ENCODE measurements around the gene GOLGA8A. TPM values are rescaled to one million over a fixed set of nuclear protein-coding genes. Genes with fewer than 3 reads are reported as not detected.
"Not testable (repeated sequence)": the region's sequence is repeated elsewhere in the genome, so short reads cannot be mapped to it uniquely, and the experiment has no call there.

GOLGA8A gene
- total RNA-seq, 1 donor from 2014 or later, result 50.2 TPM

DNA sequence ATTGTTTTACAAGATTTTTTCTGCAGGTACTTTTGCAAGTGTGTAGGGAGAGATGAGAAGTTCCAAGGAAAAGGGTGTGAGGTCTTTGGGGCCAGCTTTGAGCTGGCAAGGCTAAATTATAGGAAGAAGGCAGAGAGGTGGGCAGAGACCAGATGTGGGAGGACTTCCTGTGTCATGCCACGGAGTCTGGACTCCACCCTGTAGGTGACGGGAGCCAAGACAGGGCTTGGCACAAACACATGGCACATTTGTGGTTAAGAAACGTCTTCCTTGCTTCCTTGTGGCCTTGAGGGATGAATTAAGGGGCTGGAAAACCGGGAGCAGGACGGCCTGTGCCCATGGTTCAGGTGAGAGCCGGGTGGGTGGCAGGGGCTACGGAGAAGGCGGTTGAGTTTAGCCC is 19.2 kb downstream of the GOLGA8A start:
- not testable (repeated sequence) for H3K27me3 ChIP-seq (ENCODE audit: insufficient read depth, low read length); FAIRE-seq; DNase-seq (ENCODE audit: low read depth)

GRCh38 chr15:34409511-34409910 is 28.1 kb downstream of the GOLGA8A start:
- not testable (repeated sequence) for H3K27ac ChIP-seq (ENCODE audit: low read depth, low read length); H3K4me2 ChIP-seq (ENCODE audit: low read length); H3K4me1 Mint-ChIP-seq (ENCODE audit: low read depth, unreplicated experiment); H3K36me3 ChIP-seq (ENCODE audit: insufficient read depth, low read length); H3K4me3 Mint-ChIP-seq (ENCODE audit: unreplicated experiment); H3K36me3 Mint-ChIP-seq (ENCODE audit: low read depth, unreplicated experiment); H2AFZ ChIP-seq (ENCODE audit: low read depth, low read length); H3K27me3 ChIP-seq (ENCODE audit: insufficient read depth, low read length); DNase-seq (ENCODE audit: low read depth); H4K20me1 ChIP-seq (ENCODE audit: insufficient read depth, low read length); H3K4me3 ChIP-seq (ENCODE audit: insufficient read depth, low read depth, low read length); H3K27ac Mint-ChIP-seq (ENCODE audit: unreplicated experiment); H3K9me3 ChIP-seq (ENCODE audit: insufficient read depth, low read depth, low read length); FAIRE-seq; H3K9me3 Mint-ChIP-seq (ENCODE audit: unreplicated experiment); H3K27me3 Mint-ChIP-seq (ENCODE audit: low read depth, unreplicated experiment); H3K4me1 ChIP-seq (ENCODE audit: insufficient read depth, low read length); H3K9ac ChIP-seq (ENCODE audit: low read length); H3K79me2 ChIP-seq (ENCODE audit: insufficient read depth, low read length)

More for the DNA sequence above, 19.2 kb downstream of the GOLGA8A start:
- H3K4me3 ChIP-seq (ENCODE audit: insufficient read depth, low read depth, low read length); H4K20me1 ChIP-seq (ENCODE audit: insufficient read depth, low read length); H3K4me1 Mint-ChIP-seq (ENCODE audit: low read depth, unreplicated experiment); H3K9me3 ChIP-seq (ENCODE audit: insufficient read depth, low read depth, low read length); H3K27me3 Mint-ChIP-seq (ENCODE audit: low read depth, unreplicated experiment); H3K9ac ChIP-seq (ENCODE audit: low read length); H3K27ac ChIP-seq (ENCODE audit: low read depth, low read length); H3K36me3 Mint-ChIP-seq (ENCODE audit: low read depth, unreplicated experiment); H3K79me2 ChIP-seq (ENCODE audit: insufficient read depth, low read length); H3K9me3 Mint-ChIP-seq (ENCODE audit: unreplicated experiment); H3K27ac Mint-ChIP-seq (ENCODE audit: unreplicated experiment); H3K36me3 ChIP-seq (ENCODE audit: insufficient read depth, low read length); H2AFZ ChIP-seq (ENCODE audit: low read depth, low read length); H3K4me1 ChIP-seq (ENCODE audit: insufficient read depth, low read length); H3K4me2 ChIP-seq (ENCODE audit: low read length): not testable (repeated sequence)
- H3K4me3 Mint-ChIP-seq (ENCODE audit: unreplicated experiment), result peak overlapping the region; percentile 11

- not testable (repeated sequence) for H3K27me3 Mint-ChIP-seq (ENCODE audit: low read depth, unreplicated experiment); DNase-seq (ENCODE audit: low read depth); H3K79me2 ChIP-seq (ENCODE audit: insufficient read depth, low read length); H3K9me3 Mint-ChIP-seq (ENCODE audit: unreplicated experiment); H3K9me3 ChIP-seq (ENCODE audit: insufficient read depth, low read depth, low read length); H3K4me3 ChIP-seq (ENCODE audit: insufficient read depth, low read depth, low read length); FAIRE-seq; H3K4me2 ChIP-seq (ENCODE audit: low read length); H2AFZ ChIP-seq (ENCODE audit: low read depth, low read length); H3K4me1 Mint-ChIP-seq (ENCODE audit: low read depth, unreplicated experiment); H3K4me1 ChIP-seq (ENCODE audit: insufficient read depth, low read length); H4K20me1 ChIP-seq (ENCODE audit: insufficient read depth, low read length); H3K36me3 ChIP-seq (ENCODE audit: insufficient read depth, low read length); H3K4me3 Mint-ChIP-seq (ENCODE audit: unreplicated experiment); H3K9ac ChIP-seq (ENCODE audit: low read length); H3K27ac ChIP-seq (ENCODE audit: low read depth, low read length); H3K27ac Mint-ChIP-seq (ENCODE audit: unreplicated experiment); H3K27me3 ChIP-seq (ENCODE audit: insufficient read depth, low read length); H3K36me3 Mint-ChIP-seq (ENCODE audit: low read depth, unreplicated experiment)
These were observed 28.6 kb downstream of the GOLGA8A start for GRCh38 chr15:34408973-34409372.

GRCh38 chr15:34403899-34404298 is 33.7 kb downstream of the GOLGA8A start:
- H3K9ac ChIP-seq (ENCODE audit: low read length); H3K4me3 Mint-ChIP-seq (ENCODE audit: unreplicated experiment); H3K27me3 ChIP-seq (ENCODE audit: insufficient read depth, low read length); H3K79me2 ChIP-seq (ENCODE audit: insufficient read depth, low read length); H3K27me3 Mint-ChIP-seq (ENCODE audit: low read depth, unreplicated experiment); H2AFZ ChIP-seq (ENCODE audit: low read depth, low read length); H3K4me1 ChIP-seq (ENCODE audit: insufficient read depth, low read length); H3K4me2 ChIP-seq (ENCODE audit: low read length); H3K36me3 Mint-ChIP-seq (ENCODE audit: low read depth, unreplicated experiment); H3K9me3 ChIP-seq (ENCODE audit: insufficient read depth, low read depth, low read length); FAIRE-seq; DNase-seq (ENCODE audit: low read depth); H3K4me1 Mint-ChIP-seq (ENCODE audit: low read depth, unreplicated experiment); H3K9me3 Mint-ChIP-seq (ENCODE audit: unreplicated experiment); H3K36me3 ChIP-seq (ENCODE audit: insufficient read depth, low read length); H3K27ac Mint-ChIP-seq (ENCODE audit: unreplicated experiment); H4K20me1 ChIP-seq (ENCODE audit: insufficient read depth, low read length); H3K27ac ChIP-seq (ENCODE audit: low read depth, low read length); H3K4me3 ChIP-seq (ENCODE audit: insufficient read depth, low read depth, low read length): not testable (repeated sequence)

- not testable (repeated sequence) for H3K36me3 ChIP-seq (ENCODE audit: insufficient read depth, low read length); H3K4me3 Mint-ChIP-seq (ENCODE audit: unreplicated experiment); H3K4me3 ChIP-seq (ENCODE audit: insufficient read depth, low read depth, low read length); H2AFZ ChIP-seq (ENCODE audit: low read depth, low read length); DNase-seq (ENCODE audit: low read depth); H3K27ac Mint-ChIP-seq (ENCODE audit: unreplicated experiment); H4K20me1 ChIP-seq (ENCODE audit: insufficient read depth, low read length); H3K4me1 ChIP-seq (ENCODE audit: insufficient read depth, low read length); H3K4me2 ChIP-seq (ENCODE audit: low read length); H3K27ac ChIP-seq (ENCODE audit: low read depth, low read length); H3K9me3 ChIP-seq (ENCODE audit: insufficient read depth, low read depth, low read length); H3K27me3 Mint-ChIP-seq (ENCODE audit: low read depth, unreplicated experiment); H3K79me2 ChIP-seq (ENCODE audit: insufficient read depth, low read length); H3K36me3 Mint-ChIP-seq (ENCODE audit: low read depth, unreplicated experiment); FAIRE-seq; H3K4me1 Mint-ChIP-seq (ENCODE audit: low read depth, unreplicated experiment); H3K9me3 Mint-ChIP-seq (ENCODE audit: unreplicated experiment); H3K27me3 ChIP-seq (ENCODE audit: insufficient read depth, low read length); H3K9ac ChIP-seq (ENCODE audit: low read length)
These were observed 34.4 kb downstream of the GOLGA8A start for GRCh38 chr15:34403160-34403598.

- not testable (repeated sequence) for H3K9me3 ChIP-seq (ENCODE audit: insufficient read depth, low read depth, low read length); DNase-seq (ENCODE audit: low read depth); H3K9me3 Mint-ChIP-seq (ENCODE audit: unreplicated experiment); H4K20me1 ChIP-seq (ENCODE audit: insufficient read depth, low read length); H2AFZ ChIP-seq (ENCODE audit: low read depth, low read length); H3K27me3 ChIP-seq (ENCODE audit: insufficient read depth, low read length); H3K4me3 Mint-ChIP-seq (ENCODE audit: unreplicated experiment); H3K4me2 ChIP-seq (ENCODE audit: low read length); H3K4me1 Mint-ChIP-seq (ENCODE audit: low read depth, unreplicated experiment); H3K4me3 ChIP-seq (ENCODE audit: insufficient read depth, low read depth, low read length); H3K27ac ChIP-seq (ENCODE audit: low read depth, low read length); H3K9ac ChIP-seq (ENCODE audit: low read length); H3K27me3 Mint-ChIP-seq (ENCODE audit: low read depth, unreplicated experiment); H3K79me2 ChIP-seq (ENCODE audit: insufficient read depth, low read length); FAIRE-seq; H3K36me3 ChIP-seq (ENCODE audit: insufficient read depth, low read length); H3K36me3 Mint-ChIP-seq (ENCODE audit: low read depth, unreplicated experiment); H3K4me1 ChIP-seq (ENCODE audit: insufficient read depth, low read length); H3K27ac Mint-ChIP-seq (ENCODE audit: unreplicated experiment)
These were observed 39.9 kb downstream of the GOLGA8A start for GRCh38 chr15:34397637-34398259.
